ENCODE measurements around the gene DCDC2C.

DCDC2C gene

DNA sequence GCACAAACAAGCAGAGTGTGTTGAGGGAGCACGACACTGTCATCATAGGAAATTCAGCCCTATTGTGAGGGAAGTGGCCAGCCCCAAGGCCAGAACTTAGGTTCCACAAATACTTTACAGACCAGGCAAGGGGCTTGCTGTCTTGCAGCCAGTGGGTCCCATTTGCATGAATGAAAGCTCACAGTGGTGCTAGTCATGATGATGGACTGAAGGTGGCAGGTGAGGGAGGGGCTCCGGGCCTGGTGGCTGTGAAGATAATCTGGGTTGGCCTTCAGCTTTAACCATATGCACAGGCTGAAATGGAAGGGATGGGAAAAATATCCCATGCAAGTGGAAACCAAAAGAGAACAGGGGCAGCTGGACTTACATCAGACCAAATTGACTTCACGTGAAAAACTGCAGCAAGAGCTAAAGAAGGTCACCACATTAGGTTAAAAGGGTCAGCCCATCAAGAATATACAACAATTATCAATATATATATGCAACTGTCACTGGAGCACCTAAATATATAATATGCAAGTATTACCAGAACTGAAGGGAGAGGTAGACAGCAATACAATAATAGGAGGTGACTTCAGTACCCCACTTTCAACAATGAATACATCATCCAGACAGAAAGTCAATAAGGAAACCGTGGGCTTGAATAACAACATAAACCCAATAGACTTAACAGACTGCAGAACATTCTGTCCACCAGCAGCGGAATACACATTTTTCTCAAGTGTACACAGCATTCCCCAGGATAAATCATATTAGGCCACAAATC is 39.6 kb downstream of the DCDC2C start:
- FAIRE-seq (no peak), DNase-seq (ENCODE audit: low spot score) (no peak)

DNA sequence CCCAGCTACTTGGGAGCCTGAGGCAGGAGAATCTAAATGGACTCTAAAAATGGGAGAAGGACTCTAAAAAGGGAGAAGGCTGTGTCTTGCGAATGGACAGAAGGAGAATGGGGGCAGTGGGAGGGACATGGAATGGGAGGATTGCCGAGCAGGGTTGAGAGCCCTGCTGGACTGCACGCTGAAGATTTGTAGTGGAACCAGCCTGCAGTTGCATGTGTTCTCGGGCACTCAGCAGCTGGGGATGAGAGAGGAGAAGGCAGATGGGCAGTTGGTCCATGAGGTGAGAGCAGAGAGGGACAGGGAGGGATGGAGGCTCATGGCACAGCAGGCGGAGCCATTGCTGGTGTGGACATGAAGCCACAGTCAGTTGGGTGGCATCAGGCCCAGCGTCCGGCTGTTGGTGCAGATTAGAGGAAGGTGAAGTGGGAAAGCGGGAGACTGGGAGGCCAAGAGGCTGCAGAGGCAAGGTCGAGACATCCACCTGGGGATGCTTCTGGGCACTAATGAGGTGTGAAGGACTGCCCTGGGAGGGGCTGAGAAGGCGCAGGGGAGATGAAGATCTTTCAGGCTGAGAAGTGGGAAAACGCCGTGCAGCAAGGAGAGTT is 40.7 kb downstream of the DCDC2C start:
- FAIRE-seq (no peak), DNase-seq (ENCODE audit: low spot score) (no peak)

DNA sequence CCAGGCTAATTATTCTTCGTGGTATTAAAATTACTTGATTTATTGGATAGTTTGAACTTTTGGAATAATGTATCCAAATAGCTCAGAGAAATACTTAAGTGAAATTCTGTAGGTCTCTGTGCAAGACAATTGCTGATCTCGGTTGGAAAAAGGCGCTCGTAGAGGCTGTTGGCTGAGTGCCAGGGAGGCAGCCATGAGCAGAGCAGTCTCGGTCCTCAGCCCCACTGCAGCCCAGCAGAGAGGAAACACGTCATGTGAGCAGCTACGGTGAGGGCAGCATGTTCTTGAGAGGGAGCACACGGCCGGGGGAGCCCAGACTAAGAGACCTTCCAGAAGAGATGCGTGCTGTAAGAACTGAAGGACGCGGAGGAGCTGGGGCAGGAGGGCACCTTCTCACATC is 42.5 kb downstream of the DCDC2C start:
- FAIRE-seq, result no peak
- DNase-seq (ENCODE audit: low spot score), result no peak

DNA sequence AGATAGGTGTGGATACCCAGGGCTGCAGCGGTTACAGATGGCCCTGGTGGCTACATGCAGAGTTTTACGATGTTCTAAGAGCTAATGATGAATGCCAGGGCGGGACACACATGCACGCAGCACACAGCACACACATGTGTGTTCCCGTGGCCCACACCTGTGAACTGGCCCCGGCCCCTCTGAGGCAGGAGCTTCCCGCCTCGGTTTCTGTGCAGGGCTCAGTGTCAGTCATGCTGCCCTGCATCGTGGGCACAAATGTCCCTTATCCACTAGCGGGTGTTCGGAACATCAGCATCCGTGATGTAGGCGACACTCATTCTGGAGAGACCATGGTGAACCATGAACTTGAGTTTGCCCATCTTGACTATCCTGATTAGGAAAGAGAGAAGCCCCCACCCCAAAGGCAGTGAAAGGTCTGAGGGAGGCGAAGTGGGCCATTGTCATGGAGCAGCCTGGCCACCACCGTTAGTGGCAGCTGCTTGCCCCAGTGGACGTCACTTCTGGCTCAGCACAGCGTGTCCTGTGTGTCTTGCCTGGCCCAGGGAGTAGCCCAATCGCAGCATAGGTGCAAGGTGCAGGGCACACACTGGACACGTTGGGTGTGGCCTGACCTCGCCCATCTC is 43.8 kb downstream of the DCDC2C start:
- FAIRE-seq (no peak), DNase-seq (ENCODE audit: low spot score) (no peak)

DNA sequence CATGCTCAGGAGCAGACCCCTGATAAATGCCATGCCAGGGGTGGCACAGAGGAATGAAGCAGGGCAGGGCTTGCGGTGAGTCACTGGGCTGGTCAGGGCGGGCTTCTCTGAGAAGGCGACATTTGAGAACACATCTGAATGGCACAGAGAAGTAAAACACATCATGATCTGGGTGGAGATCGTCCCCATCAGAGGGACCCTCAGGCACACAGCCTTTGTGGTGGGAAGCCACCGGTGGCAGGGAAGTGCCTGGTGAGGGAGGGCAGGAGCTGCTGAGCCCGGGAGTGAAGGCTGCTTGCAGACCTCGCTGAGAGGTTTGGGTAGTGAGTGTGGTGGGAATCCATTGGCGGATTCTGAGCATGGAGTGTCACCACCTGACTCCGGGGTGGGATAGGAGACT is 44.5 kb downstream of the DCDC2C start:
- FAIRE-seq, result no peak

DNA sequence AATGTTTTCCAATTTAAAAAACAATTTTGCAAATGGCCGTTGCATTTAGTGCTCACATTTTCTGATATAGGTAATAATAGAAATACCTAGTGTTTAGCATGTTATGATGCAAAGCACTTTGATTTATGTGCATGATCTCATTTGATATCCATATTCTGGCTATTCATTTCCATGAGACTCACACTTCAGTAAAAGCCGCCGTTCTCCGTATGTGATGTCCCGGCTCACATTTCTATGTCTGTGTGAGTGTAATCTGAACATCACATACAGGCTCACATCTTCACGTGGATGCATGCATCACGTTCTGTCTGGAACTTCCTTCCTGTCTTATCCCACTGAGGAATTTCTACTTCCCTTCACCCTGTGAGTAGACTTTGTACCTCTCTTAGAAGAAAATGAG is 45.8 kb downstream of the DCDC2C start:
- DNase-seq (ENCODE audit: low spot score) (no peak), FAIRE-seq (no peak)

More for the DNA sequence above, 44.5 kb downstream of the DCDC2C start:
- DNase-seq (ENCODE audit: low spot score), result no peak

DNA sequence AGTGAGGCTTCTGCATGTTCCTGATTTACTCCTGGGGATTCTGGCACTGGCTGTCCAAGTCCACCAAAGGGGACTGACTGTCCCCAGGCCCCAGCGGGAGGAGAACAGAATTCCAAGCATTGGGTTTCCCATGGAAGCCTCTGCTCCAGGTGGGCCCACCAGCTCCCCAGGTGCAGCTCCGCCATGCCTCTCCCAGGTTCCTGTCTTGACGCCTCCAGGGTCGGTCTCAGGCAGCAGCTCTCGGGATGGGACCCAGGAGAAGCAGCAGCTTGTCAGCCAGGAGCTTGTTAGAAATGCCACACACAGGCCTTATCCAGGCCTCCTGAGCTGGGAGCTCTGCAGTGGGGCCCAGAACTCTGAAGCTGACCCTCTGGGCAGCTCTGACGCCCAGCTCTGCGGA is 47.9 kb downstream of the DCDC2C start:
- no peak for DNase-seq (ENCODE audit: low spot score)
- no peak for FAIRE-seq

DNA sequence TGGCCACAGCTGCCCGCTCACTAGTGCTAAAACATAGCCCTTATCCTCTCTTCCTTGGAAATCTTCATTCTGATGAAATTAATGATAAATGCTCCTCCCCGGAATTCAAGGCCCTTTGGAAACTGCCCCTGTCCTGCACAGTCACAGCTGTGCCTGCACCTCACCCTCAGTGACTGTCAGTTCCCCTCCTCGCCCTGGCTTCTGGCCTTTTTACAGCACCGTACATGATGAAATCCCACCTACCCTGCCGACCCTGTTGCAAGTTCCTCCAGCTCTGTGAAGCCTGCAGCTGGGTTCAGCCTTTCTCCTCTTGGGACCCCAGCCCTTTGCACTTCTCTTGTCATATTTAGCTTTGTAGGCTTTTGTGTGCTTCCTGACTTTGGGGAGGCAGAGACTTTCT is 48.4 kb downstream of the DCDC2C start:
- FAIRE-seq, result no peak
- DNase-seq (ENCODE audit: low spot score), result no peak

DNA sequence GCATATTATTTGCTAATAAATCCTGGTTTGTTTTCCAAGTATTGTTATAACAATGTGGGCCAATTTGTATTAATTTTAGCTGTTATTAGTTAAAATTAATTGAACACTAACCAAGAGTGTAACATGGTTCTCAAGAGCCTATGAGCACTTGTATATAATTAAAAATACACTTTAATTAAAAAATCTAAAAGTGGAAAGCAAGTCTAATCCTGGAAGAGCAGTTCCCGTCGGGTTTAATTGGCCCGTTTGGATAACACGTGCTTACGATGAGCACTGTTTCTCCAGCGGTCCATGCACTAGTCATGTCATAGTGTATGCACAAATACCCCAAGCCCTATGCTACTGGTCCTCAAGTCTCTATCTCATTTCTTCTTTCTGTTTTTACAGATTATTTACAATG is 49.0 kb downstream of the DCDC2C start:
- FAIRE-seq (no peak), DNase-seq (ENCODE audit: low spot score) (no peak)

DNA sequence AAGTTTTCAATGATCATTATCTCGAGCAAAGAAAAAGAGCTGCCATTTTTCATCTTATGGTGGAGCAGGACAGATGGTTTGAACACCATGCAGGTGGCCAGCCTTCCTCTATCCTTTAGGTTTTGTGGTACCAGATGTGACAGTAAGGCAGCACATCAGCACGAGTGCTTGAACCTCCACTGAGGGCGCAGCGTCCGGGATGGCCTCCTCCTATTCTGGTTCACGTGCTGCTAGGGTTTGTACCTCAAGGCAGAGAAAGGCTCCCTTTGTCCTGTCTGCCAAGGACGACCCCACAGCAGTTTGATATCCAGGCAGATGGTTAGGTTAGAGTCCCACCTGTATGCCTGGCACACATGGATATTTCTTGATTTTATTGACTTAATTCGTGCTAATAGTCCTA is 50.2 kb downstream of the DCDC2C start:
- FAIRE-seq, result no peak
- DNase-seq (ENCODE audit: low spot score), result no peak

DNA sequence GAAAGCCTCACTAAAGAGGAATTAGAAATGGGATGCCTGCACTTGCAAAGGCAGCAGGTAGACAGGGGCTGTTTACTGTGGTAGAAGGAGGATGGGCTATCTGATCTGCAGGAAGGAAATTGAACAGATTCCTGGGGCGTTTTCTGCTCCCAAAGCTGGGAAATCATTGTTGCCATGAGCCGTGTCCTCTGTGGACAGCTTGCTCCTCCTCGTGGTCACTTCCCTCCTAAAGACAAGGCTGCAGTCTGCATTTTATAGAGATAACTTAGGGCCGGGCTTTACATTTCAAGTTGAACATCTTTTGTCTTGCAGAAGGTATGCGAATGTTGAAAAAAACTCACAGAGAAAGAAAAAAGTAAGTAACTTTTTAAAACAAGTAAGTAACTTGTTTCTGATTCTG is 50.9 kb downstream of the DCDC2C start:
- FAIRE-seq, result no peak
- DNase-seq (ENCODE audit: low spot score), result no peak

DNA sequence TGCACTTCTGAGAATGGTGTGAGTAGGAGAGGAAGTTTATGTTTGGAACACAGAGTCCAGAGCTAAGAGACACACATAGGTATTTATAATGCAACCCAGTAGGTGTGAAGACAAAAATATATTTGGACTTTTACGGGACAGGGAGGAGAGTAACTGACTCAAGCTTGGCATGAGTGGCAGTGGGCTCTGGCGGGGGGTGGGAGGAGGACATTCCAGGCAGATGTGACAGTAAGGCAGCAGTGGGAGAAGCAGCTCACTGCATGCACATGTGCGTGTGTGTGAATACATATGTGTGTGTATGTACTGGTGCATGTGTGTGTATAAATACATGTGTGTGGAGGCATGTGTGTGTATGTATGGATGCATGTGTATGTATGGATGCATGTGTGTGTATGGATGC is 51.4 kb downstream of the DCDC2C start:
- DNase-seq (ENCODE audit: low spot score) (no peak), FAIRE-seq (no peak)

DNA sequence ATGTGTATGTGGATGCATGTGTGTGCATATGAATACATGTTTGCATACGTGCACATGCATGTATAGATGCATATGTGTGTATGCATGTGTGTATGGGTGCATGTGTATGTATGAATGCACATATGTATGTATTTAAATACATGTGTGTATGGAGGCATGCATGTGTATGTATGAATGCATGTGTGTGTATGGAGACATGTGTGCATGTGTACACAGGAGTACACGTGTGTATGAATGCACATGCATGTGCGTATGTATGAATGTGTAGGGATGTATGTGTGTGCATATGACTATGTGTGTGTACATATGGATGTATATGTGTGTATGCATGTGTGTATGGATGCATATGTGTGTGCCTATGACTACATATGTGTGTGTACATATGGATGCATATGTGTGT is 51.9 kb downstream of the DCDC2C start:
- no peak for FAIRE-seq
- DNase-seq (ENCODE audit: low spot score), result no peak

DNA sequence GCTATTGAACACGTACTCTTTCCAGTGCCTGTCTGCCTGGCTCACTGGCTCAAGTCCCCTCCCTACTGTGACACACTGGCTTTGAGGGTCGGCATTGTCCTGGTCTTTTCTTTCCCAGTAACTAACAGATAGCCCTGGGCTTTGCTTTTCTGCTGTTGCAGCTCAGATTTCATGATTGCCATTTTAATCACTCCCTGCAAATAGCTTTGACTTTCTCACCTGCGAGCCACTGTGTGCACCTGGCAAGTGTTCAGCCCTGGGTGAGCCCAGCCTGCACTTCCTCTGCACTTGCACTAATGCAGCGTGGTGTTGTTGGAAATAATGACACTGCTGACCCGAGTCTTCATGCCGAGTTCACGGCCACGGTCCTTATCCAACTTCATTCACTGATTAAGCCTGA is 52.9 kb downstream of the DCDC2C start:
- FAIRE-seq (no peak), DNase-seq (ENCODE audit: low spot score) (no peak)

DNA sequence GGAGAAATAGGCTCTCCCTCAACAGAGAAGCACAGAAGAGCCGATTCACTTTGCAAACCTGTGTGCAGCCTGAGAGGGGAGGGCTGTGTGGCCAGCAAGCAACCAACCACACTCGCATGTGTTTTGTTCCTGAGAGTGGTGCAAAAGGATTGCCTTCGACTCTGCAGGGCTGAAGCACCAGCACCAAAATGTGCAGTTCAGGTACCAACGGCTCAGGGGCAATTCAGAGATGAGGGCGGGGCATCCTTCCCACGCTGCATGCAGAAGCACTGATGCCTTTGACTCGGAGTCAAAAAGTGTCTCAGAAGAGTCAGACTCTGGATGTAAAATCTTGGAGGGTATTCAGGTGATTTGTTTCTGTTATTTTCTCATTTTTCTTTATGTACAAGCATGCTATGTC is 55.5 kb downstream of the DCDC2C start:
- FAIRE-seq (no peak), DNase-seq (ENCODE audit: low spot score) (no peak)

DNA sequence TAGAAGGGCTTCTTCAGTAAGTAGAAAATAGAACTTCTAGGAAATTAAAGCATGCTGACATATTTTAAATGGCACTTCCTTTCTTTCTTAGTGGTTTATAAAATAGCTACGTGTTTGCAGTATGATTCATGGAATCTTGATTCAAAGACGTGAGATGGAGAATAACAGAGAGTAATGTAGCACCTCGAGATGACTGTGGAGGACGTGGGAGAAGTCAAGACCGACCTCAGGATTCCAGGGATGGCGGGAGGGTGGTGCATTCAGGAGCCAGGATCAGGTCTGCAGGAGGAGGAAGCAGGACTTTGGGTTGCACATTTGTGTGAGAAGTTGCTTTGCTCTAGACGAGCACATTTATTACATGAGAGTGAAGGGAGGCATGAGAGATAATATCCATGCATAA is 56.0 kb downstream of the DCDC2C start:
- DNase-seq (ENCODE audit: low spot score), result no peak
- FAIRE-seq, result no peak

DNA sequence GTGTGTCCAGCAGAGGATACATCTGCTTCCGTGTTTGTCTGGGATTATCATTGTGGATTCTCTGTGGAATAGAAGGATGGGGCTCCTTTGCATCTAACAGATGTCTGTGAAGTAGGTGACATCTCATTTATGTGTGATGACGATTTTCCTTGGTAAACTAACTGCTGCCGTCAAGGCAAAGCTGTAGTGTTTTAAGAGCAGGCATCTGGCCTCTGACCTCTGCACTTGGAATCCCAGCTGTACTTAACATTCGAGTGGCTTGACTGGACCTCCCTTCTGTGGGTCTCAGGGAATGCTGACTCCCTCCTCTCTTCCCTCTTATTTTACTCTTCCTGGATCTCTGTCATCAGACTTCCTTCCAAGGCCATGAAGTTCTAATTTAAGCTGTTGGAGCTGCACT is 56.4 kb downstream of the DCDC2C start:
- DNase-seq (ENCODE audit: low spot score), result no peak
- FAIRE-seq, result no peak

DNA sequence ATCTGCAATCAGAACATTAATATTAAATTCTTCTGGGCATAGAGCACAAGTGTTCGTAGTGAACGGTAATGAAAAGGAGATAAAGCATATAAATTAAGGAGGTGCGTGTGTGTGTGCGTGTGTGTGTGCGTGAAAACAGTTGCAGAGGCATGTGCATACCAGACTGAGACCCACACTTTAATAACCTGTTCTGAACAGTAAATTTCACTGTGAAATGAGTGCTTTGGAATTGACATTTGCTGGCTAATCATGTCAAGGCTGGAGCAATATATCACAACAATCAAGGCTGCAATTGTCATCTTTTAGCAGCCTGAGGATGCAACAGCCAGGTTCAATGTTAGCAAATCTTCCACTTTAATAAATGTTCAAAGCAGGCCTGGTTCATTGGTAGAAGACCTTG is 57.9 kb downstream of the DCDC2C start:
- FAIRE-seq (no peak), DNase-seq (ENCODE audit: low spot score) (no peak)

DNA sequence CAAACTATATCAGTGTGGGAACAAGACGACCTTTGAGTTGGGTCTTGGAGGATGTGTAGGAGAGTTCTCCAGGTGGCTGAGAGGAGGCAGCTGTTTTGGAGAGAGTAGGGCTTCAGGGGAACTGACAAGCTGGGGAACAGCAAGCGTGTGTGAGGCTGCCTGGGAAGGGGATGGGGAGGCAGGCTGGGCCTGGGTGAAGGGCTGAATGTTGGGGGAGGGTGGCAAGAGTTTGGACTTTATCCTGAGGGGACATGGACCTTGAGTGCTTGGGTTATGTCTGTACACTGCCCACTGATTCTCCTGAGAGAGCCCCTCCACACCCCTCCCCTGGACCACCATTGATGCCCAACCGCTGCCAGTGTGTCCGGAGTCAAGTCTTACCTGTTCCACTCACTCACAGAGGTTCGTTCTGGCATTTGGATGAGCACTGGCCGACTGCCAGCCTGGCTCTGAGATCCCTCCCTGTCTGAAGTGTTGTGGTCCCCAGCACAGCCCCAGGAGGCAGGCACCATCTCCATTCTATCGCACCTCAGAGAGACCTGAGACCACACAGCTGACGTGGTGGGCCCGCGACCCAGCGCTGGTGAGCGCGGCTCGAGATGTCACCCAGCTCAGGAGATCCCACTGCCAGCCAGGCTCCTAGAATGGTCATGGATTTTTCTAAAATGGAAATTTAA is 59.5 kb downstream of the DCDC2C start:
- FAIRE-seq (no peak), DNase-seq (ENCODE audit: low spot score) (no peak)

DNA sequence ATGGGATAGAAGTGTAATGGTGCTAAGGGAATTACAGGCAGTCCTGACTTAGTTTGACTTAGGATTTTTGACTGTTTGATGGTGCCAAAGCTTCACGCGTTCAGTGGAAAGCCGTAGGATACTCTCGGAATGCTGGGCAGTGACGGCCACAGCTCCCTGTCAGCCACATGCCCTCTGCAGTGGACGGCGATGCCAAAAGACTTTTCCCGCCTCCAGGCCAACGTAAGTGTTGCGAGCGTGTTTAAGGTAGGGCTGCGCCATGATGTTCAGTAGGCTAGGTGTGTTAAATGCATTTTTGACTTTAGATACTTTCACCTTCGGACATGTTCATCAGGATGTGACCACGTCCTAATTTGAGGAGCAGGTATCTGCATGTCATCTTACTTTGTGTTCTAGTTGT is 63.4 kb downstream of the DCDC2C start:
- no peak for FAIRE-seq

DNA sequence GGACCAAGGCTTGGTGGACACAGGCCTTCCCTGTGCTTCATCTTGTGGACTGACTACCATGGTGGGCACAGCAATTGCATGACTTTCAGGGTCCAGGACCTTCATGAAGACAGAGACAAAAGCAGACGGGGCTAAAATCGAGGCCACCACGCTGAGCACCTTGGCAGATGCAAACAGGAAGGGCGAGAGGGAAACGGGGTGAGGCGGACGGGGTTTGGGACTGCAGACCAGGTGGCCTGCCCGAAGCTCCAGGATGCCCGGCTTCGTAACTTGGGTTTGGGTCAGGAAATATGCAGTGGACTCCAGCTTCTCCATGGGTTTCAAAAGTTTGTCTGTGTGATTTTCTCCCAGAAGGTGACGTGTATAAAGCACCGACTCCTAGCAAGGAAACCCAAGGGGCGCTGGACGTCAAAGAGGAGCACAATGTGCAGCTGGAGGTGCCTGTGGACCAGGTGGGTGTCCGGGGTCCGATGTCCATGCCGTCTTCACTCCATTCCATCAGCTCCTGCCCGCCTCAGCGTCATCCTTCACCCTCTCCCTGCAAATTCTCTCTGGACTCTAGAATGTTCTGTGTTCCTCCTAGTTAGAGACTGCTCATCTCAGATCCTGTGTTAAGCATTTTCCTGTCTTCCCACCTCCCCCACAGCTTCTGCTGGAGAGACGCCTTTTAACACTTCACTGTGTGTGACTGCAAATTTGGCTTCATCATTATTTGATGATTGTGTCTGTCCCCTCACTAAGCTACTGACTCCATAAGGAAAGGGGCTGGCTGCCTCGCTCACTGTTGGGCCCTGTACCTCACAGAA is 65.8 kb downstream of the DCDC2C start:
- DNase-seq (ENCODE audit: low spot score), result no peak
- no peak for FAIRE-seq

More for the DNA sequence above, 63.4 kb downstream of the DCDC2C start:
- no peak for DNase-seq (ENCODE audit: low spot score)

DNA sequence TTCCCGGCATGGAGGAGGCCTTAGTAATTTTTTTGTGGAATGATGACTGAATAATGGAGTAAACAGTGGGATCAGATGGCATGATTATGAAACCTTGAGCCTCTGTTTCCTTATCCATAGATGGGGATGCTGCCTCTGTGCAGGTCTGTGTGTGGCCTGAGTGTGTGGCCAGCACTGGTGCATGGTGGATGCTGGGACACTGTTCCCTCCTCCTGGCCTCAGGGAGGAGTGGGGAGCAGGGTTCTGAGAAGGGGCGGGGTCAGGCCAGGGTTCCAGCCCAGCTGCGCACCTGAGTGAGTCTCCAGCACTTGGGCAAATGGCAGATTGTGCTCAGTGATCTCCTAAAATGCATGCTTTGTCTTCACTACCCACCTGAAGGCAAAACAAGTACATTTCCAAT is 66.4 kb downstream of the DCDC2C start:
- DNase-seq (ENCODE audit: low spot score) (no peak), FAIRE-seq (no peak)
